Measurements from ENCODE around the gene ZBTB7C.

GRCh38 chr18:48367557-48367956 is 41.6 kb downstream of the ZBTB7C start:
- no peak for TF ChIP-seq POLR2A (IDR thresholded peaks at IDR 0.05; ENCODE audit: low read depth, low read length)
- TF ChIP-seq CTCF (conservative IDR thresholded peaks at IDR 0.05; ENCODE audit: low read depth, low read length) = no peak
- TF ChIP-seq MAFK (IDR thresholded peaks at IDR 0.05; ENCODE audit: low read depth, low read length) = no peak
- TF ChIP-seq USF2 (IDR thresholded peaks at IDR 0.05; ENCODE audit: low read depth, low read length) = no peak
- TF ChIP-seq FOS (IDR thresholded peaks at IDR 0.05; ENCODE audit: low read depth, low read length) = no peak
- TF ChIP-seq CEBPB (IDR thresholded peaks at IDR 0.05; ENCODE audit: low read depth, low read length) = no peak
- TF ChIP-seq NFE2L2 (IDR thresholded peaks at IDR 0.05; ENCODE audit: low read depth, low read length) = no peak
